ENCODE results near the gene METTL22. TPM values are rescaled to one million over a fixed set of nuclear protein-coding genes. Genes with fewer than 3 reads are reported as not detected.

Gene METTL22
- polyA plus RNA-seq, 1 of the 3 experiments (the other 2 are of a cell fraction) = 38.3 TPM

DNA sequence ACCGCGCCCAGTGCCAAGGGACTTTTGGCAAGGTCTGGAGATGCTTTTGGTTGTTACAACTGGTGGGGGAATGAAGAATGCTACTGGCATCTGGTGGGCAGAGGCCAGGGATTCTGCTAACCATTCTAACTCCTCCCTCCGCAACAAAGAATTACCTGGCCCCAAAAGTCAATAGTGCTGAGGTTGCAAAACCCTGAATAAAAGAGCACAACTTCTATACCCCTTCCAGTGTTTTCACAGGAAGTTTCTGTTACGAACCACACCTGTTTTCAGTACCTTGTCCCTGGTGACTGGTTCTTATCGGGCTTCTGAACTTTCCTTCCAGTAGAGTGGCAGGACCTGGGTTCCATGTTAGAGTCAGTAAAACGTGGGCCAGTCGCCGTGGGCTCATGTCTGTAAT is 70.2 kb downstream of the METTL22 start:
- no peaks in the 10 kb centered on the region for H3F3A ChIP-seq (replicated peaks; ENCODE audit: insufficient read depth)
- no peak overlapping the region for H3K4me3 ChIP-seq (ENCODE audit: low read depth in 2 of 2, low read length in 1 of 2)
- H3K36me3 ChIP-seq (replicated peaks in 1 of 2; ENCODE audit: control insufficient read depth in 1 of 2, insufficient read depth in 2 of 2, low read length in 1 of 2) = no peaks in the 10 kb centered on the region
- no peaks in the 10 kb centered on the region for H3K27me3 ChIP-seq (ENCODE audit: insufficient read depth)
- H3K4me1 ChIP-seq (ENCODE audit: control insufficient read depth in 1 of 2, insufficient read depth in 2 of 2, low read depth in 1 of 2, low read length in 1 of 2) = peaks cover 0 to 2% of the 10 kb centered on the region in 2 experiments; a peak in 1 of 4 replicates
- H2AFZ ChIP-seq (ENCODE audit: low read depth) = no peak overlapping the region
- H3K4me2 ChIP-seq = no peak overlapping the region
- no peaks in the 10 kb centered on the region for H4K20me1 ChIP-seq (ENCODE audit: insufficient read depth)
- H3K9me3 ChIP-seq = peaks cover 7% of the 10 kb centered on the region
- WGBS (ENCODE audit: low lambda C conversion rate) = 65% methylated on average over 8 of the region's 8 CpGs
- CTCF ChIA-PET = no interaction called here
- H3K9ac ChIP-seq = no peak overlapping the region
- no peak for TF ChIP-seq TEAD4 (IDR thresholded peaks at IDR 0.05; ENCODE audit: borderline replicate concordance, insufficient read depth)
- TF ChIP-seq, protein P1, sequence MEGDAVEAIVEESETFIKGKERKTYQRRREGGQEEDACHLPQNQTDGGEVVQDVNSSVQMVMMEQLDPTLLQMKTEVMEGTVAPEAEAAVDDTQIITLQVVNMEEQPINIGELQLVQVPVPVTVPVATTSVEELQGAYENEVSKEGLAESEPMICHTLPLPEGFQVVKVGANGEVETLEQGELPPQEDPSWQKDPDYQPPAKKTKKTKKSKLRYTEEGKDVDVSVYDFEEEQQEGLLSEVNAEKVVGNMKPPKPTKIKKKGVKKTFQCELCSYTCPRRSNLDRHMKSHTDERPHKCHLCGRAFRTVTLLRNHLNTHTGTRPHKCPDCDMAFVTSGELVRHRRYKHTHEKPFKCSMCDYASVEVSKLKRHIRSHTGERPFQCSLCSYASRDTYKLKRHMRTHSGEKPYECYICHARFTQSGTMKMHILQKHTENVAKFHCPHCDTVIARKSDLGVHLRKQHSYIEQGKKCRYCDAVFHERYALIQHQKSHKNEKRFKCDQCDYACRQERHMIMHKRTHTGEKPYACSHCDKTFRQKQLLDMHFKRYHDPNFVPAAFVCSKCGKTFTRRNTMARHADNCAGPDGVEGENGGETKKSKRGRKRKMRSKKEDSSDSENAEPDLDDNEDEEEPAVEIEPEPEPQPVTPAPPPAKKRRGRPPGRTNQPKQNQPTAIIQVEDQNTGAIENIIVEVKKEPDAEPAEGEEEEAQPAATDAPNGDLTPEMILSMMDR (IDR thresholded peaks at IDR 0.05) = no peak
- no peak for TF ChIP-seq POLR2AphosphoS5 (IDR thresholded peaks at IDR 0.05; ENCODE audit: low read depth, low read length)
- TF ChIP-seq SMC3 (IDR thresholded peaks at IDR 0.05; ENCODE audit: low read depth, low read length) = no peak
- TF ChIP-seq, protein P2, sequence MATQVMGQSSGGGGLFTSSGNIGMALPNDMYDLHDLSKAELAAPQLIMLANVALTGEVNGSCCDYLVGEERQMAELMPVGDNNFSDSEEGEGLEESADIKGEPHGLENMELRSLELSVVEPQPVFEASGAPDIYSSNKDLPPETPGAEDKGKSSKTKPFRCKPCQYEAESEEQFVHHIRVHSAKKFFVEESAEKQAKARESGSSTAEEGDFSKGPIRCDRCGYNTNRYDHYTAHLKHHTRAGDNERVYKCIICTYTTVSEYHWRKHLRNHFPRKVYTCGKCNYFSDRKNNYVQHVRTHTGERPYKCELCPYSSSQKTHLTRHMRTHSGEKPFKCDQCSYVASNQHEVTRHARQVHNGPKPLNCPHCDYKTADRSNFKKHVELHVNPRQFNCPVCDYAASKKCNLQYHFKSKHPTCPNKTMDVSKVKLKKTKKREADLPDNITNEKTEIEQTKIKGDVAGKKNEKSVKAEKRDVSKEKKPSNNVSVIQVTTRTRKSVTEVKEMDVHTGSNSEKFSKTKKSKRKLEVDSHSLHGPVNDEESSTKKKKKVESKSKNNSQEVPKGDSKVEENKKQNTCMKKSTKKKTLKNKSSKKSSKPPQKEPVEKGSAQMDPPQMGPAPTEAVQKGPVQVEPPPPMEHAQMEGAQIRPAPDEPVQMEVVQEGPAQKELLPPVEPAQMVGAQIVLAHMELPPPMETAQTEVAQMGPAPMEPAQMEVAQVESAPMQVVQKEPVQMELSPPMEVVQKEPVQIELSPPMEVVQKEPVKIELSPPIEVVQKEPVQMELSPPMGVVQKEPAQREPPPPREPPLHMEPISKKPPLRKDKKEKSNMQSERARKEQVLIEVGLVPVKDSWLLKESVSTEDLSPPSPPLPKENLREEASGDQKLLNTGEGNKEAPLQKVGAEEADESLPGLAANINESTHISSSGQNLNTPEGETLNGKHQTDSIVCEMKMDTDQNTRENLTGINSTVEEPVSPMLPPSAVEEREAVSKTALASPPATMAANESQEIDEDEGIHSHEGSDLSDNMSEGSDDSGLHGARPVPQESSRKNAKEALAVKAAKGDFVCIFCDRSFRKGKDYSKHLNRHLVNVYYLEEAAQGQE (IDR thresholded peaks at IDR 0.05; ENCODE audit: low read depth, low read length) = no peak
- no peak for TF ChIP-seq FOXM1 (IDR thresholded peaks at IDR 0.05; ENCODE audit: low read depth)
- TF ChIP-seq CHD2 (IDR thresholded peaks at IDR 0.05; ENCODE audit: low read length, partially characterized antibody) = no peak
- TF ChIP-seq NRF1 (IDR thresholded peaks at IDR 0.05; ENCODE audit: low read depth, low read length) = no peak
- no peak for TF ChIP-seq FOXJ3 (CRISPR knock-in tag; IDR thresholded peaks at IDR 0.05)
- no peak for TF ChIP-seq RAD21 (IDR thresholded peaks at IDR 0.05; ENCODE audit: low read length)
- TF ChIP-seq GABPA (IDR thresholded peaks at IDR 0.05; ENCODE audit: low read depth) = no peak
- TF ChIP-seq JUND (IDR thresholded peaks at IDR 0.05) = no peak
- TF ChIP-seq EP300 (IDR thresholded peaks at IDR 0.05; ENCODE audit: borderline replicate concordance in 1 of 2, low read depth in 1 of 2, low read length in 1 of 2) = no peak
- no peak for TF ChIP-seq TCF12 (IDR thresholded peaks at IDR 0.05)
- no peak for TF ChIP-seq MXI1 (IDR thresholded peaks at IDR 0.05; ENCODE audit: low read depth, low read length)
- TF ChIP-seq, protein P3, sequence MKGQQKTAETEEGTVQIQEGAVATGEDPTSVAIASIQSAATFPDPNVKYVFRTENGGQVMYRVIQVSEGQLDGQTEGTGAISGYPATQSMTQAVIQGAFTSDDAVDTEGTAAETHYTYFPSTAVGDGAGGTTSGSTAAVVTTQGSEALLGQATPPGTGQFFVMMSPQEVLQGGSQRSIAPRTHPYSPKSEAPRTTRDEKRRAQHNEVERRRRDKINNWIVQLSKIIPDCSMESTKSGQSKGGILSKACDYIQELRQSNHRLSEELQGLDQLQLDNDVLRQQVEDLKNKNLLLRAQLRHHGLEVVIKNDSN (IDR thresholded peaks at IDR 0.05; ENCODE audit: borderline replicate concordance, low read depth) = no peak
- TF ChIP-seq GATA2 (CRISPR knock-in tag; IDR thresholded peaks at IDR 0.05) = no peak
- POLR2A ChIA-PET = no interaction called here
- H3K9me2 ChIP-seq = no peaks in the 10 kb centered on the region
- DNase-seq = no peak
- H3K79me2 ChIP-seq (ENCODE audit: insufficient read depth) = no peaks in the 10 kb centered on the region
- no peak overlapping the region for H3K27ac ChIP-seq (ENCODE audit: low read depth in 2 of 2, low read length in 1 of 2)
